SK-N-SH (cell line): ENCODE results near the gene CHST3. TPM values are rescaled to one million over a fixed set of nuclear protein-coding genes. Genes with fewer than 3 reads are reported as not detected.

Source experiments
- CTCF ChIA-PET: fragments of 300-600, 350-600 bp; formaldehyde crosslinking; extraction: SDS; loops from one replicate; lab custom pipeline; 2021; lab: Yijun Ruan, JAX
- POLR2A ChIA-PET: fragments of 350-600 bp; sonication (Branson Sonifier 250); formaldehyde crosslinking; extraction: SDS; loops from one replicate; lab custom pipeline; 2020; ENCODE audit warnings: antibody characterized with exemption, inconsistent platforms; lab: Yijun Ruan, JAX
- DNase-seq: peaks from one replicate; pipeline ENCODE4 v3.0.0; 2012
- H2AFZ ChIP-seq: fragments of 200-600 bp; sonication (generic); 2 replicates; pipeline ENCODE4 v1.8.1; 2016; ENCODE audit warnings: antibody characterized with exemption, mild to moderate bottlenecking, low read depth
- H3F3A ChIP-seq: fragments of 200-600 bp; sonication (generic); replicated peaks from 2 replicates; pipeline ENCODE3; 2016; ENCODE audit warnings: antibody characterized with exemption, mild to moderate bottlenecking; ENCODE audit not compliant: insufficient read depth
- H3K27ac ChIP-seq, 2 experiments: fragments of 200-500 bp in 1 of 2; fragments of 200-600 bp in 1 of 2; sonication (Bioruptor generic) in 1 of 2; sonication (generic), shearing (Covaris generic) in 1 of 2; 2 replicates each; pipeline versions ENCODE4 v1.5.1 to v1.6.1; 2014 to 2016; ENCODE audit warnings: low read depth in 2 of 2, inconsistent platforms in 1 of 2, low read length in 1 of 2, mild to moderate bottlenecking in 1 of 2, mixed read lengths in 1 of 2
- H3K27me3 ChIP-seq: fragments of 200-600 bp; sonication (generic), shearing (Covaris generic); 2 replicates; pipeline ENCODE4 v1.6.1; 2016; ENCODE audit warnings: mixed run types; ENCODE audit not compliant: insufficient read depth
- H3K36me3 ChIP-seq, 2 experiments: fragments of 200-500 bp in 1 of 2; fragments of 200-600 bp in 1 of 2; sonication (Bioruptor generic) in 1 of 2; sonication (generic) in 1 of 2; replicated peaks in 1 of 2; 2 replicates each; pipeline versions ENCODE3 to v1.5.1; 2014 to 2016; ENCODE audit warnings: low read length in 1 of 2, mild to moderate bottlenecking in 1 of 2; ENCODE audit not compliant: insufficient read depth in 2 of 2, control insufficient read depth in 1 of 2
- H3K4me1 ChIP-seq, 2 experiments: fragments of 200-500 bp in 1 of 2; fragments of 200-600 bp in 1 of 2; sonication (Bioruptor generic) in 1 of 2; sonication (generic), shearing (Covaris generic) in 1 of 2; 2 replicates each; pipeline versions ENCODE4 v1.5.1 to v1.6.1; 2014 to 2016; ENCODE audit warnings: low read depth in 1 of 2, low read length in 1 of 2, mixed run types in 1 of 2; ENCODE audit not compliant: insufficient read depth in 2 of 2, control insufficient read depth in 1 of 2
- H3K4me2 ChIP-seq: fragments of 200-600 bp; sonication (generic), shearing (Covaris generic); 2 replicates; pipeline ENCODE4 v1.6.1; 2017; ENCODE audit warnings: mixed run types
- H3K4me3 ChIP-seq, 2 experiments: fragments of 200-500 bp in 1 of 2; fragments of 200-600 bp in 1 of 2; sonication (Bioruptor generic) in 1 of 2; sonication (generic), shearing (Covaris generic) in 1 of 2; 2 replicates each; pipeline versions ENCODE4 v1.5.1 to v1.8.1; 2014 to 2016; ENCODE audit warnings: low read depth in 2 of 2, inconsistent platforms in 1 of 2, low read length in 1 of 2, mild to moderate bottlenecking in 1 of 2, mixed read lengths in 1 of 2, moderate library complexity in 1 of 2
- H3K79me2 ChIP-seq: fragments of 200-600 bp; sonication (generic); 2 replicates; pipeline ENCODE4 v1.8.1; 2017; ENCODE audit warnings: mild to moderate bottlenecking; ENCODE audit not compliant: insufficient read depth
- H3K9ac ChIP-seq: fragments of 200-600 bp; sonication (generic); 2 replicates; pipeline ENCODE4 v1.6.1; 2017; ENCODE audit warnings: mixed run types
- H3K9me2 ChIP-seq: fragments of 200-600 bp; sonication (generic); 2 replicates; pipeline ENCODE4 v1.6.1; 2017; ENCODE audit warnings: mixed run types
- H3K9me3 ChIP-seq: fragments of 200-600 bp; sonication (generic); 2 replicates; pipeline ENCODE4 v1.6.1; 2017; ENCODE audit warnings: mixed run types, mild to moderate bottlenecking, moderate library complexity
- H4K20me1 ChIP-seq: fragments of 200-600 bp; sonication (generic); 2 replicates; pipeline ENCODE4 v1.6.1; 2017; ENCODE audit warnings: mild to moderate bottlenecking, mixed run types; ENCODE audit not compliant: insufficient read depth
- CHD2 ChIP-seq: fragments of 150-350 bp; IDR thresholded peaks from 2 replicates; pipeline ENCODE4 v1.6.1; 2018; ENCODE audit warnings: low read length; ENCODE audit not compliant: partially characterized antibody
- MXI1 ChIP-seq: IDR thresholded peaks from 2 replicates; pipeline ENCODE4 v1.6.1; 2012; ENCODE audit warnings: mild to moderate bottlenecking, low read depth, low read length, improper control_type of control experiment
- NRF1 ChIP-seq: IDR thresholded peaks from 2 replicates; pipeline ENCODE4 v1.6.1; 2012; ENCODE audit warnings: low read depth, mild to moderate bottlenecking, low read length
- RCOR1 ChIP-seq: fragments of 150-350 bp; IDR thresholded peaks from 2 replicates; pipeline ENCODE4 v1.6.1; 2017; ENCODE audit warnings: antibody characterized with exemption, low read length
- WGBS: methylation state at CpG from one replicate; pipeline ENCODE4 v1.1.6; 2017; ENCODE audit warnings: low lambda C conversion rate; 5-methylcytosine and 5-hydroxymethylcytosine counted together
- polyA plus RNA-seq, 3 experiments: library from polyadenylated mRNA; depleted of rRNA; stranded (reverse); fragments of >200 nt; gene quantifications; 2 replicates each; pipeline ENCODE4 v1.2.3, GENCODE V29; 2012
- TF ChIP-seq, protein P1 (sequence below): fragments of 150-350 bp; IDR thresholded peaks from 2 replicates; pipeline ENCODE4 v1.6.1; 2017; ENCODE audit warnings: antibody characterized with exemption, low read length, low read depth, borderline replicate concordance

The CHST3 gene
- polyA plus RNA-seq, 1 of the 3 experiments (the other 2 are of a cell fraction): 6.0 TPM

DNA sequence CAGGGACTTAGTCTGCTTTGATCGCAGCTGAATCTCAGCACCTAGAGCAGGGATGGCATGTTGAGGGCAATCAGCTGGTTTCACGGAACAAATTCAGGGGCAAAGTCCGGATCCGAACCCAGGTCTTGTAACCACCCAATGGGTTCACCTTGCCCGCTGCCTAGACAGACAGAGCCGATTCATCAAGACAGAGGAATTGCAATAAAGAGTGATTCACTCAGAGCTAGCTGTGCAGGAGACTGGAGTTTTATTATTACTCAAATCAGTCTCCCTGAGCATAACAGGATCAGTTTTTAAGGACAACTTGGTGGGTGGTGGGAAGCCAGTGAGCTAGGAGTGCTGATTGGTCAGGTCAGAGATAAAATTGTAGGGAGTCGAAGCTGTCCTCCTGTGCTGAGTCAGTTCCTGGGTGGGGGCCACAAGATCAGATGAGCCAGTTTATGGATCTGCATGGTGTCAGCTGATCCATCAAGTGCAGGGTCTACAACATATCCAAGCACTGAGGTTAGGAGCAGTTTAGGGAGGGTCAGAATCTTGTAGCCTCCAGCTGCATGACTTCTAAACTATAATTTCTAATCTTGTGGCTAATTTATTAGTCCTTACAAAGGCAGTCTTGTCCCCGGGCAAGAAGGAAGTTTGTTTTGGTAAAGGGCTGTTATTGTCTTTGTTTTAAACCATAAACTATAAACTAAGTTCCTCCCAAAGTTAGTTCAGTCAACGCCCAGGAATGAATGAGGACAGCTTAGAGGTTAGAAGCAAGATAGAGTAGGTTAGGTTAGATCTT is 43.5 kb upstream of the CHST3 start:
- TF ChIP-seq RCOR1 (no peak), NRF1 (no peak)
- TF ChIP-seq, protein P1, sequence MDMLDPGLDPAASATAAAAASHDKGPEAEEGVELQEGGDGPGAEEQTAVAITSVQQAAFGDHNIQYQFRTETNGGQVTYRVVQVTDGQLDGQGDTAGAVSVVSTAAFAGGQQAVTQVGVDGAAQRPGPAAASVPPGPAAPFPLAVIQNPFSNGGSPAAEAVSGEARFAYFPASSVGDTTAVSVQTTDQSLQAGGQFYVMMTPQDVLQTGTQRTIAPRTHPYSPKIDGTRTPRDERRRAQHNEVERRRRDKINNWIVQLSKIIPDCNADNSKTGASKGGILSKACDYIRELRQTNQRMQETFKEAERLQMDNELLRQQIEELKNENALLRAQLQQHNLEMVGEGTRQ: no peak
- Histone ChIP-seq H3F3A (no peaks in the 10 kb centered on the region), H3K4me3 (no peak overlapping the region), H3K4me1 (peaks cover 5 to 17% of the 10 kb centered on the region in 2 experiments; a peak in 3 of 4 replicates), H3K27me3 (no peaks in the 10 kb centered on the region; the same call in 1 of the 2 replicates), H3K9me3 (no peaks in the 10 kb centered on the region), H4K20me1 (no peaks in the 10 kb centered on the region), H3K9ac (no peak overlapping the region), H3K79me2 (no peaks in the 10 kb centered on the region), H3K9me2 (no peaks in the 10 kb centered on the region), H3K27ac (peak overlapping the region in 1 of 2 experiments; percentile 50; a peak in 2 of 4 replicates), H3K4me2 (0 out of 2 replicates have a peak overlapping the region, but pooled peaks have one; percentile 33), H2AFZ (peak overlapping the region; percentile 11; the same call in 1 of the 2 replicates), H3K36me3 (no peaks in the 10 kb centered on the region)
- ChIA-PET POLR2A (interaction anchor here (1.0 kb wide), 1 partner anchor 40 kb away, joined by 4 read pairs; no protein-coding TSS in a partner anchor), CTCF (interaction anchor here (0.8 to 3.5 kb wide), 11 partner anchors 18 to 302 kb away, joined by 3 to 31 read pairs (median 4); no protein-coding TSS in a partner anchor)
- no peak for DNase-seq
- 62% methylated on average over 9 of the region's 9 CpGs for whole genome bisulfite sequencing

DNA sequence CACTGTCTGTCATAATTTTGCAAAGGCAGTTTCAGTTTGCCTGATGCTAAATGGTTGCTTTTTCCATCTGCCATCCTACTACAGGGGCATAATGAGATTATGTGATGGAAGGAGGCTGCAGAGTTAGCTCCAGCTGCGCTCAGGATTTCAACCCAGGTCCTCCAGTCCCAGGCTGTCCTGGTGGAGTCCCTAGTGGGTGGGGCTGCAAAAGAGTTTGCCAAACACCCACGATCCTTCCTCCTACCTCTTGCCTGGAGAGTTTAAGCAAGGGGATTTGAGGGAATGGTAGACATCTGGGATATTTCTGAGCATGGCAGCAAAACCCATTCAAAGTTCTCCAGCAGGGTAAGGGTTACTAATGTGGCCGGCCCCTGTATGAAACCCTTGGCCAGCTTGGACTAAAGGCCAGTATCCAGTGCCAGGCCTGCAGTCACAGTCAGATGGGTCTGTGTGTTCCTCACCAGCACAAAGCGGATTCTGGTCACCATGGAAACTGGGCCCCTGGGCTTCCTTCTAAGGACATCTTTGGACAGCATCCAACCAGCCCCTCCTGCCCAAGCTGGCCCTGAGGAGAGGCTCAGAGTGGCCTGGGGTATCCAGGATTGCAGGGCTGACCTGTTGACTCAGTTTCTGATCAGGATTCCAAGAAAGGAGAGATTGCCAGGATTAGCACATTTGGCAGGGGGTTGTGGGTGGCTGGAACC is 42.7 kb upstream of the CHST3 start:
- TF ChIP-seq CHD2 (peak; percentile 9), MXI1 (no peak; the same call in 1 of the 2 replicates)
- TF ChIP-seq, protein P1: no peak
- TF ChIP-seq, all 33 proteins: peak for 1
- Histone ChIP-seq H3K36me3 (no peaks in the 10 kb centered on the region), H2AFZ (peak overlapping the region; percentile 11; the same call in 1 of the 2 replicates), H3F3A (no peaks in the 10 kb centered on the region), H4K20me1 (no peaks in the 10 kb centered on the region), H3K27me3 (no peaks in the 10 kb centered on the region; the same call in 1 of the 2 replicates), H3K4me1 (peaks cover 5 to 17% of the 10 kb centered on the region in 2 experiments; a peak in 3 of 4 replicates), H3K4me3 (no peak overlapping the region), H3K27ac (peak overlapping the region in 1 of 2 experiments; percentile 50; a peak in 2 of 4 replicates), H3K9me2 (no peaks in the 10 kb centered on the region), H3K79me2 (no peaks in the 10 kb centered on the region), H3K4me2 (no peak overlapping the region), H3K9me3 (no peaks in the 10 kb centered on the region), H3K9ac (no peak overlapping the region)
- DNase-seq: peak; percentile 80
- POLR2A ChIA-PET: interaction anchor here (1.0 kb wide), 1 partner anchor 41 kb away, joined by 4 read pairs; no protein-coding TSS in a partner anchor
- WGBS: 36% methylated on average over 3 of the region's 4 CpGs
- CTCF ChIA-PET: interaction anchor here (0.8 to 3.5 kb wide), 9 partner anchors 17 to 204 kb away, joined by 3 to 31 read pairs (median 4); no protein-coding TSS in a partner anchor
